OCI-LY7 (cell line): ENCODE data around the gene DCAF7.

Experiments used
- EZH2phosphoT487 ChIP-seq: fragments of 200-600 bp; sonication (generic); IDR thresholded peaks from 2 replicates; pipeline ENCODE4 v1.6.1; 2018; ENCODE audit warnings: low read depth, borderline replicate concordance, mild to moderate bottlenecking, mixed run types, antibody characterized with exemption, low read length, moderate library complexity, mixed read lengths
- TF ChIP-seq, protein P1 (sequence below): fragments of 200-600 bp; sonication (generic); conservative IDR thresholded peaks from 2 replicates; pipeline ENCODE4 v1.5.1; 2014; ENCODE audit warnings: mild to moderate bottlenecking, antibody characterized with exemption, low read length, moderate library complexity, mixed read lengths

DNA sequence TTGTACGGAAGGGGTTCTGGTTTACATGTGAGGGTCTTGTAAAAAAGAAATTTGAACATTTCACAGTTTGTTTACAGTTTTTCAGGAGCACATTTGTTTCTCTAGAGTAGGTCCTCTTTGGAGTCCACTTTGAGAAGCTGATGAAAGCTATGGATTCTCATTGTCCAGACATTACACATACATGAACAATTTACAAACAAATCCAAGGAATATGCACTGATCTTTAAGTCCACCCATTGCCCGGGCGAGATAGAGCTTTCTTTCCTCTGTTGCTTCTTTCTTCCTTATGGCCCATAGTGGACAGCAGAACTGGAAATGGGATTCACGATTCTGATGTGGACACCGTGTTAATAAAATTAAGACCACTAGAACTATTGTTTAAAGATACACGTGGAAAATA is 1.9 kb downstream of the DCAF7 start:
- TF ChIP-seq EZH2phosphoT487 = no peak
- TF ChIP-seq, protein P1, sequence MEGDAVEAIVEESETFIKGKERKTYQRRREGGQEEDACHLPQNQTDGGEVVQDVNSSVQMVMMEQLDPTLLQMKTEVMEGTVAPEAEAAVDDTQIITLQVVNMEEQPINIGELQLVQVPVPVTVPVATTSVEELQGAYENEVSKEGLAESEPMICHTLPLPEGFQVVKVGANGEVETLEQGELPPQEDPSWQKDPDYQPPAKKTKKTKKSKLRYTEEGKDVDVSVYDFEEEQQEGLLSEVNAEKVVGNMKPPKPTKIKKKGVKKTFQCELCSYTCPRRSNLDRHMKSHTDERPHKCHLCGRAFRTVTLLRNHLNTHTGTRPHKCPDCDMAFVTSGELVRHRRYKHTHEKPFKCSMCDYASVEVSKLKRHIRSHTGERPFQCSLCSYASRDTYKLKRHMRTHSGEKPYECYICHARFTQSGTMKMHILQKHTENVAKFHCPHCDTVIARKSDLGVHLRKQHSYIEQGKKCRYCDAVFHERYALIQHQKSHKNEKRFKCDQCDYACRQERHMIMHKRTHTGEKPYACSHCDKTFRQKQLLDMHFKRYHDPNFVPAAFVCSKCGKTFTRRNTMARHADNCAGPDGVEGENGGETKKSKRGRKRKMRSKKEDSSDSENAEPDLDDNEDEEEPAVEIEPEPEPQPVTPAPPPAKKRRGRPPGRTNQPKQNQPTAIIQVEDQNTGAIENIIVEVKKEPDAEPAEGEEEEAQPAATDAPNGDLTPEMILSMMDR = no peak
